Muscle of arm (tissue), 12 donors: ENCODE results near the gene PTPMT1. TPM values are rescaled to one million over a fixed set of nuclear protein-coding genes. Genes with fewer than 3 reads are reported as not detected.
A peak's percentile ranks its signal among the peaks of the same experiment; 100 is the strongest.
"Not testable (repeated sequence)": the region's sequence is repeated elsewhere in the genome, so short reads cannot be mapped to it uniquely, and the experiment has no call there.

ENCODE experiments used
- DNase-seq: peaks from one replicate; pipeline ENCODE4 v3.0.0-alpha.2; 2013
- polyA plus RNA-seq, 12 donors: library from polyadenylated mRNA; unstranded; fragments of 120-200 nt; gene quantifications; one replicate each; pipeline ENCODE4 v1.2.1, GENCODE V29; 2013; ENCODE audit not compliant: insufficient read length in 12 of 12

Gene PTPMT1
- polyA plus RNA-seq, 12 donors: 20.6 to 33.9 (median 25.0) TPM; not detected in 1

- no peak for DNase-seq
Observed at GRCh38 chr11:47538741-47539565, 26.4 kb upstream of the PTPMT1 start.

GRCh38 chr11:47539681-47540039 is 25.7 kb upstream of the PTPMT1 start:
- DNase-seq: no peak

- DNase-seq: no peak
Observed at GRCh38 chr11:47541070-47541469, 24.3 kb upstream of the PTPMT1 start.

GRCh38 chr11:47545298-47545697 is 20.1 kb upstream of the PTPMT1 start:
- no peak for DNase-seq

- DNase-seq: not testable (repeated sequence)
Observed at GRCh38 chr11:47546274-47546673, 19.1 kb upstream of the PTPMT1 start.

GRCh38 chr11:47550288-47551047 is 14.9 kb upstream of the PTPMT1 start:
- DNase-seq: no peak

GRCh38 chr11:47551086-47551485 is 14.3 kb upstream of the PTPMT1 start:
- no peak for DNase-seq

- DNase-seq: peak; percentile 31
Observed at GRCh38 chr11:47552056-47552565, 13.3 kb upstream of the PTPMT1 start.

GRCh38 chr11:47552566-47553405 is 12.6 kb upstream of the PTPMT1 start, which contains the start of gene CELF1:
Gene CELF1 (minus strand): TSS chr11:47553132. CDS start chr11:47499523, 53,609 bp downstream.
- DNase-seq: peak; percentile 87

GRCh38 chr11:47553406-47553743 is 12.0 kb upstream of the PTPMT1 start:
- DNase-seq: no peak

- not testable (repeated sequence) for DNase-seq
Observed at GRCh38 chr11:47557004-47557403, 8.4 kb upstream of the PTPMT1 start.

- no peak for DNase-seq
Observed at GRCh38 chr11:47558695-47559094, 6.7 kb upstream of the PTPMT1 start.

GRCh38 chr11:47560426-47560825 is 5.0 kb upstream of the PTPMT1 start:
- no peak for DNase-seq

GRCh38 chr11:47562393-47562792 is 3.0 kb upstream of the PTPMT1 start:
- DNase-seq: not testable (repeated sequence)

GRCh38 chr11:47564366-47564765 is 1.0 kb upstream of the PTPMT1 start:
- not testable (repeated sequence) for DNase-seq

- DNase-seq: no peak
Observed at GRCh38 chr11:47564933-47565339, 463 bp upstream of the PTPMT1 start.

GRCh38 chr11:47566149-47566698 is 825 bp downstream of the PTPMT1 start:
- no peak for DNase-seq

GRCh38 chr11:47569646-47570045 is 4.2 kb downstream of the PTPMT1 start:
- no peak for DNase-seq

- no peak for DNase-seq
Observed at GRCh38 chr11:47570651-47571356, 5.4 kb downstream of the PTPMT1 start.

GRCh38 chr11:47571357-47571729 is 5.9 kb downstream of the PTPMT1 start:
- no peak for DNase-seq

- DNase-seq: no peak
Observed at GRCh38 chr11:47571895-47572294, 6.5 kb downstream of the PTPMT1 start.
